ENCODE measurements around the gene SUGP1.

- TF ChIP-seq, protein P1, sequence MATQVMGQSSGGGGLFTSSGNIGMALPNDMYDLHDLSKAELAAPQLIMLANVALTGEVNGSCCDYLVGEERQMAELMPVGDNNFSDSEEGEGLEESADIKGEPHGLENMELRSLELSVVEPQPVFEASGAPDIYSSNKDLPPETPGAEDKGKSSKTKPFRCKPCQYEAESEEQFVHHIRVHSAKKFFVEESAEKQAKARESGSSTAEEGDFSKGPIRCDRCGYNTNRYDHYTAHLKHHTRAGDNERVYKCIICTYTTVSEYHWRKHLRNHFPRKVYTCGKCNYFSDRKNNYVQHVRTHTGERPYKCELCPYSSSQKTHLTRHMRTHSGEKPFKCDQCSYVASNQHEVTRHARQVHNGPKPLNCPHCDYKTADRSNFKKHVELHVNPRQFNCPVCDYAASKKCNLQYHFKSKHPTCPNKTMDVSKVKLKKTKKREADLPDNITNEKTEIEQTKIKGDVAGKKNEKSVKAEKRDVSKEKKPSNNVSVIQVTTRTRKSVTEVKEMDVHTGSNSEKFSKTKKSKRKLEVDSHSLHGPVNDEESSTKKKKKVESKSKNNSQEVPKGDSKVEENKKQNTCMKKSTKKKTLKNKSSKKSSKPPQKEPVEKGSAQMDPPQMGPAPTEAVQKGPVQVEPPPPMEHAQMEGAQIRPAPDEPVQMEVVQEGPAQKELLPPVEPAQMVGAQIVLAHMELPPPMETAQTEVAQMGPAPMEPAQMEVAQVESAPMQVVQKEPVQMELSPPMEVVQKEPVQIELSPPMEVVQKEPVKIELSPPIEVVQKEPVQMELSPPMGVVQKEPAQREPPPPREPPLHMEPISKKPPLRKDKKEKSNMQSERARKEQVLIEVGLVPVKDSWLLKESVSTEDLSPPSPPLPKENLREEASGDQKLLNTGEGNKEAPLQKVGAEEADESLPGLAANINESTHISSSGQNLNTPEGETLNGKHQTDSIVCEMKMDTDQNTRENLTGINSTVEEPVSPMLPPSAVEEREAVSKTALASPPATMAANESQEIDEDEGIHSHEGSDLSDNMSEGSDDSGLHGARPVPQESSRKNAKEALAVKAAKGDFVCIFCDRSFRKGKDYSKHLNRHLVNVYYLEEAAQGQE (IDR thresholded peaks at IDR 0.05; ENCODE audit: insufficient read depth in 1 of 2, low read depth in 2 of 2, low read length in 2 of 2): no peak
- no peak for TF ChIP-seq TAF1 (IDR thresholded peaks at IDR 0.05; ENCODE audit: borderline replicate concordance, insufficient read depth, low read length)
Measured at GRCh38 chr19:19296953-19297689, 23.2 kb downstream of the SUGP1 start.
